Measurements from ENCODE around the gene PLXNA4. TPM values are rescaled to one million over a fixed set of nuclear protein-coding genes. Genes with fewer than 3 reads are reported as not detected.

Gene PLXNA4
- total RNA-seq, 1 experiment from 2014 or later = 0.81 TPM

GRCh38 chr7:132609222-132609621 lies 33.0 kb upstream of the PLXNA4 start:
- ChIA-PET CTCF (interaction anchor here (0.7 kb wide), 1 partner anchor 1001 kb away, joined by 3 read pairs; no protein-coding TSS in a partner anchor), POLR2A (no interaction called here)
- Mint-ChIP-seq H3K27ac (no peak overlapping the region), H3K9me3 (no peaks in the 10 kb centered on the region), H3K27me3 (ENCODE audit: low read depth) (no peaks in the 10 kb centered on the region; the same call in 1 of the 2 replicates), H3K4me1 (peaks cover 12% of the 10 kb centered on the region), H3K36me3 (no peaks in the 10 kb centered on the region), H3K4me3 (no peak overlapping the region)
- DNase-seq (ENCODE audit: low spot score) (no peak), ATAC-seq (no peak)
- TF ChIP-seq ZSCAN18 (CRISPR knock-in tag; IDR thresholded peaks at IDR 0.05) (no peak), KAT7 (CRISPR knock-in tag; IDR thresholded peaks at IDR 0.05; ENCODE audit: borderline replicate concordance) (no peak), ZBTB21 (CRISPR knock-in tag; IDR thresholded peaks at IDR 0.05; ENCODE audit: borderline replicate concordance) (no peak), STAT6 (CRISPR knock-in tag; conservative IDR thresholded peaks at IDR 0.05; ENCODE audit: low read depth) (no peak), ZNF281 (CRISPR knock-in tag; IDR thresholded peaks at IDR 0.05) (no peak), TP53 (CRISPR knock-in tag; IDR thresholded peaks at IDR 0.05) (no peak), NR1H2 (CRISPR knock-in tag; IDR thresholded peaks at IDR 0.05) (no peak), FOXP1 (CRISPR knock-in tag; IDR thresholded peaks at IDR 0.05; ENCODE audit: borderline replicate concordance) (no peak), PRRX2 (CRISPR knock-in tag; IDR thresholded peaks at IDR 0.05) (no peak), HMGXB4 (CRISPR knock-in tag; IDR thresholded peaks at IDR 0.05) (no peak)

GRCh38 chr7:132608523-132608922 lies 32.3 kb upstream of the PLXNA4 start:
- no peaks in the 10 kb centered on the region for H3K36me3 Mint-ChIP-seq
- no peaks in the 10 kb centered on the region for H3K9me3 Mint-ChIP-seq
- H3K4me3 Mint-ChIP-seq = no peak overlapping the region
- H3K27me3 Mint-ChIP-seq (ENCODE audit: low read depth) = no peaks in the 10 kb centered on the region
- no peak for ATAC-seq
- DNase-seq (ENCODE audit: low spot score) = no peak
- peaks cover 8% of the 10 kb centered on the region; the same call in 1 of the 2 replicates for H3K4me1 Mint-ChIP-seq
- ChIA-PET POLR2A (no interaction called here), CTCF (no interaction called here)
- no peak overlapping the region for H3K27ac Mint-ChIP-seq
- no peak for TF ChIP-seq SOX15 (CRISPR knock-in tag; IDR thresholded peaks at IDR 0.05)
- no peak for TF ChIP-seq USF1 (CRISPR knock-in tag; IDR thresholded peaks at IDR 0.05)
- TF ChIP-seq SP1 (CRISPR knock-in tag; conservative IDR thresholded peaks at IDR 0.05) = no peak
- TF ChIP-seq JAZF1 (CRISPR knock-in tag; IDR thresholded peaks at IDR 0.05) = no peak
- no peak for TF ChIP-seq ZNF396 (CRISPR knock-in tag; IDR thresholded peaks at IDR 0.05; ENCODE audit: borderline replicate concordance)
- TF ChIP-seq ZSCAN18 (CRISPR knock-in tag; IDR thresholded peaks at IDR 0.05) = no peak
- no peak for TF ChIP-seq USF2 (CRISPR knock-in tag; IDR thresholded peaks at IDR 0.05)
- TF ChIP-seq E2F4 (CRISPR knock-in tag; IDR thresholded peaks at IDR 0.05; ENCODE audit: borderline replicate concordance, low read depth) = no peak
- no peak for TF ChIP-seq ZNF232 (CRISPR knock-in tag; IDR thresholded peaks at IDR 0.05)
- no peak for TF ChIP-seq IRF1 (CRISPR knock-in tag; IDR thresholded peaks at IDR 0.05)
- TF ChIP-seq ELF4 (CRISPR knock-in tag; IDR thresholded peaks at IDR 0.05; ENCODE audit: low read depth) = no peak
- no peak for TF ChIP-seq NFATC4 (CRISPR knock-in tag; IDR thresholded peaks at IDR 0.05)
- no peak for TF ChIP-seq MYBL2 (CRISPR knock-in tag; IDR thresholded peaks at IDR 0.05)

Data from WTC11 (cell line).